Brain microvascular endothelial cell (primary cell): Measurements from ENCODE around the gene KCNJ3.

Experiments
- DNase-seq: peaks from one replicate; pipeline ENCODE4 v3.0.0-alpha.2; 2020
- H3K27ac ChIP-seq: fragments of 250-450 bp; sonication (Bioruptor Pico); 2 replicates; pipeline ENCODE4 v1.5.1; 2020; ENCODE audit warnings: mild to moderate bottlenecking, moderate library complexity
- H3K27me3 ChIP-seq: fragments of 250-450 bp; sonication (Bioruptor Pico); replicated peaks from 2 replicates; pipeline ENCODE4 v1.5.1; 2020; ENCODE audit warnings: mild to moderate bottlenecking
- H3K36me3 ChIP-seq: fragments of 250-450 bp; sonication (Bioruptor Pico); replicated peaks from 2 replicates; pipeline ENCODE4 v1.5.1; 2020; ENCODE audit warnings: mild to moderate bottlenecking
- H3K4me3 ChIP-seq: 2 replicates; pipeline ENCODE4 v1.5.1; 2011; ENCODE audit warnings: low read depth, mild to moderate bottlenecking, control low read depth, low read length, moderate library complexity
- in situ Hi-C: cut with HindIII; loops from 2 replicates; pipeline ENCODE4 v1.10.0; 2017; ENCODE audit warnings: low sequenced_read_pairs, low pct_ligation_motif_present
- TF ChIP-seq, protein P1 (sequence below): IDR thresholded peaks from 2 replicates; pipeline ENCODE4 v1.5.1; 2011; ENCODE audit warnings: low read depth, mild to moderate bottlenecking, moderate library complexity, low read length, control low read depth, inconsistent platforms; ENCODE audit errors: missing control alignments

Gene KCNJ3

DNA sequence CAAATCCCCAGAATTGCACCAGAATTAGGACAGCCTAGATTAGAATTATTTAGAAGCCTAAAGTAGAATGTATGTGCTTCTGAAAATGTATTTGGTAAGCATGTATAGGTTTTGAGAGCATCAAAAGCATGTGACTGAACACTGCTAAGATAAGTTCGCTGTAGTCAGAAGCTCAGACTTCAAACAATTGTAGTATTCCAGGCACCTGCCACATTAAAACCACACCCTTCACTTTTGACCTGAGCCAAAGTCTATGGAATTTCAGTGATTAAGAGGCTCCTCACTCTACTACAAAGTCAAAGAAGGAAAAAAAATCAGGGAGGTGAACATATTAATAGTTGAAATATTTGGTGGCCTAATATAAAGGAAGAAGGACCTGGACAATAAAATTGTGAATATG is 8.2 kb downstream of the KCNJ3 start:
- no peak for DNase-seq
- Histone ChIP-seq H3K36me3 (no peaks in the 10 kb centered on the region), H3K27ac (no peak overlapping the region), H3K4me3 (no peak overlapping the region), H3K27me3 (no peaks in the 10 kb centered on the region)
- in situ Hi-C loops, result no loop called here
- TF ChIP-seq, protein P1, sequence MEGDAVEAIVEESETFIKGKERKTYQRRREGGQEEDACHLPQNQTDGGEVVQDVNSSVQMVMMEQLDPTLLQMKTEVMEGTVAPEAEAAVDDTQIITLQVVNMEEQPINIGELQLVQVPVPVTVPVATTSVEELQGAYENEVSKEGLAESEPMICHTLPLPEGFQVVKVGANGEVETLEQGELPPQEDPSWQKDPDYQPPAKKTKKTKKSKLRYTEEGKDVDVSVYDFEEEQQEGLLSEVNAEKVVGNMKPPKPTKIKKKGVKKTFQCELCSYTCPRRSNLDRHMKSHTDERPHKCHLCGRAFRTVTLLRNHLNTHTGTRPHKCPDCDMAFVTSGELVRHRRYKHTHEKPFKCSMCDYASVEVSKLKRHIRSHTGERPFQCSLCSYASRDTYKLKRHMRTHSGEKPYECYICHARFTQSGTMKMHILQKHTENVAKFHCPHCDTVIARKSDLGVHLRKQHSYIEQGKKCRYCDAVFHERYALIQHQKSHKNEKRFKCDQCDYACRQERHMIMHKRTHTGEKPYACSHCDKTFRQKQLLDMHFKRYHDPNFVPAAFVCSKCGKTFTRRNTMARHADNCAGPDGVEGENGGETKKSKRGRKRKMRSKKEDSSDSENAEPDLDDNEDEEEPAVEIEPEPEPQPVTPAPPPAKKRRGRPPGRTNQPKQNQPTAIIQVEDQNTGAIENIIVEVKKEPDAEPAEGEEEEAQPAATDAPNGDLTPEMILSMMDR, result no peak

DNA sequence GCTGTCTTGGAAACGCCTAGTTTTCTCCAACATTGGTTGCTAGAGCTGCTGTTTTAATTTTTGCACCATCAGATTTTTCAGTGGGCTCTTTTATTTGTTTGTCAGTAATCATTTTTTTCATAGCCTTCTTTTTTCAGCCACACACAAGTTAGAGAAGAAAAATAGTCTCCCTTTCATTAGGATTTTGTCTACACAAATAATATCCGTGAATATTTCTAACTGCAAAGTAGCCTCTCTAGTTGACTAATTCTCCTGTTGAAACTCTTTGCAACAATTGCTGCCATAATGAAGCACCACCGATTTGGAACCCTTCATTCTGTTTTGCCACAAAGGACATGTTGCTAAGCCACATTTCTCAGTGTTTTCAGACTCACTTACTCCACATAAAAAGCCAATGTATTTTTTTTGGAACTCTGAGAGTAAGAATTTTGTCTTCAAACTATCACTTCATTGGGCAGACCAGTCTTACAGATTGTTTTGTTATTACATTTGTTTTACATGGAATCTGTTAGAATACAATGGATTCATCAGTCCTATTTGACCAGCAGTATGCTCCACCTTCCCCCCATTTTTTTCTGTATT is 9.6 kb downstream of the KCNJ3 start:
- in situ Hi-C loops, result no loop called here
- no peaks in the 10 kb centered on the region for H3K36me3 ChIP-seq
- H3K4me3 ChIP-seq, result no peak overlapping the region
- no peaks in the 10 kb centered on the region for H3K27me3 ChIP-seq
- no peak for DNase-seq
- TF ChIP-seq, protein P1, result no peak
- H3K27ac ChIP-seq, result no peak overlapping the region

GRCh38 chr2:154709215-154709614 is 10.7 kb downstream of the KCNJ3 start:
- Histone ChIP-seq H3K27me3 (no peaks in the 10 kb centered on the region), H3K36me3 (no peaks in the 10 kb centered on the region), H3K4me3 (no peak overlapping the region), H3K27ac (no peak overlapping the region)
- TF ChIP-seq, protein P1, result no peak
- in situ Hi-C loops, result no loop called here
- no peak for DNase-seq

DNA sequence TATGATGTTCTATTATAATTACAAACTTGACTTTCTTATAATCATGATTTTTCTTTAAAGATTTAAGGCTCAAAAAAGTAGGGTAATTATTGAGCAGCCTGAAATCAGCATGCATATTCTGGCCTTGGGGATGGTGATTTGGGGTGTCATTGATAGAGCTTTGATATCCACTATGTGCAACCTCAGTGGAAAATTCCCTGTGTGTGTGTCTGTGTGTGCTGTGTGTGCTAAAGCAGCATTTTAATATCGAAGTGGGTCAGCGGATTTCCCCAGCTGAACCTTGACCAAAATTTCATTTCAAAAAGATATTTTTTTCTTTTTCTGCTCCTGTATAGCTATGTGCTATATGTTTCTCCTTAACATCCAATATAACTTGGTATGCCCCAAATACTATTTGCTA is 11.6 kb downstream of the KCNJ3 start:
- in situ Hi-C loops, result no loop called here
- H3K27me3 ChIP-seq, result no peaks in the 10 kb centered on the region
- no peak overlapping the region for H3K27ac ChIP-seq
- no peaks in the 10 kb centered on the region for H3K36me3 ChIP-seq
- DNase-seq, result no peak
- no peak overlapping the region for H3K4me3 ChIP-seq
- TF ChIP-seq, protein P1, result no peak

- no peak overlapping the region for H3K27ac ChIP-seq
- no peaks in the 10 kb centered on the region for H3K27me3 ChIP-seq
- H3K36me3 ChIP-seq, result no peaks in the 10 kb centered on the region
- no peak overlapping the region for H3K4me3 ChIP-seq
- in situ Hi-C loops, result no loop called here
- DNase-seq, result no peak
- TF ChIP-seq, protein P1, result no peak
Observed at GRCh38 chr2:154710685-154711084, 12.2 kb downstream of the KCNJ3 start.

GRCh38 chr2:154713675-154714074 is 15.2 kb downstream of the KCNJ3 start:
- in situ Hi-C loops, result no loop called here
- Histone ChIP-seq H3K27ac (no peak overlapping the region), H3K36me3 (no peaks in the 10 kb centered on the region), H3K4me3 (no peak overlapping the region), H3K27me3 (no peaks in the 10 kb centered on the region)
- TF ChIP-seq, protein P1, result no peak
- DNase-seq, result no peak
